GM12891 (cell line): Measurements from ENCODE around the gene COQ6.
"Not testable (repeated sequence)": the region's sequence is repeated elsewhere in the genome, so short reads cannot be mapped to it uniquely, and the experiment has no call there.

ENCODE experiments used
- DNase-seq: peaks from one replicate; pipeline ENCODE4 v3.0.0; 2011; ENCODE audit warnings: low spot score; ENCODE audit not compliant: insufficient read length
- FAIRE-seq: peaks from 2 replicates; lab custom pipeline; 2011; peaks lifted over from hg19 to GRCh38; lab: Jason Lieb, UNC
- PAX5 ChIP-seq: IDR thresholded peaks from 2 replicates; pipeline ENCODE4 v1.6.1; 2011; ENCODE audit warnings: low read length, moderate library complexity, mild to moderate bottlenecking; ENCODE audit not compliant: insufficient read depth, severe bottlenecking
- POLR2A ChIP-seq: IDR thresholded peaks from 2 replicates; pipeline ENCODE4 v1.6.1; 2011; ENCODE audit warnings: low read depth, low read length, control low read depth
- POLR2AphosphoS5 ChIP-seq: IDR thresholded peaks from 2 replicates; pipeline ENCODE4 v1.6.1; 2011; ENCODE audit warnings: low read depth, low read length, control low read depth
- POU2F2 ChIP-seq: IDR thresholded peaks from 2 replicates; pipeline ENCODE4 v1.6.1; 2011; ENCODE audit warnings: low read depth, mild to moderate bottlenecking, control low read depth, low read length, moderate library complexity
- SPI1 ChIP-seq: IDR thresholded peaks from 2 replicates; pipeline ENCODE4 v1.6.1; 2011; ENCODE audit warnings: low read depth, low read length, control low read depth
- TAF1 ChIP-seq: IDR thresholded peaks from 2 replicates; pipeline ENCODE4 v1.6.1; 2011; ENCODE audit warnings: low read depth, low read length, control low read depth

Gene COQ6

GRCh38 chr14:73973497-73973896, 23.4 kb downstream of the COQ6 start:
- no peak for TF ChIP-seq POLR2A
- TF ChIP-seq PAX5: no peak
- no peak for TF ChIP-seq TAF1
- no peak for TF ChIP-seq POLR2AphosphoS5
- TF ChIP-seq POU2F2: no peak
- FAIRE-seq: peak; percentile 43
- DNase-seq: no peak

GRCh38 chr14:73976125-73976524, 26.0 kb downstream of the COQ6 start:
- FAIRE-seq (no peak), DNase-seq (no peak)
- TF ChIP-seq SPI1 (no peak), PAX5 (no peak), POU2F2 (no peak), POLR2A (no peak), TAF1 (no peak), POLR2AphosphoS5 (no peak)

DNA sequence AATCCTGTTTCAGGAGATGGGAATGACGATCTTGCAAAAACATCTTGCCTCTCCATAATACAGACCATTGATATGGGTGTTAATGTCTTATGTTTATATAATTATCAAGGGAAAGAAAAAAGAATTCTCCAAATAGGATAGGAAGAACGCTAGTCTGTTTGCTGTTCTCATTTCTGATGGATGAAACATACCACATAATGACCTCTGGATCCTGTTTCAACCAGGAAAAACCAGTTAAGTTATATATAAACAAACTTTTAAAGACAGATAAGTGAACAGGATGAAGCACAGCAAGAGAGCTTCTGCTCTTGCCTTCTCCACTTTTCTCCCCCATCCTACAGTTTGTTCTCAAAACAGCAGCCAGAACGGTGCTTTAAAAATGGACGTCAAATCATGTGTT, 27.8 kb downstream of the COQ6 start:
- FAIRE-seq (no peak), DNase-seq (no peak)
- TF ChIP-seq PAX5: no peak
- no peak for TF ChIP-seq SPI1
- TF ChIP-seq POU2F2: no peak
- TF ChIP-seq POLR2A: no peak
- no peak for TF ChIP-seq TAF1
- no peak for TF ChIP-seq POLR2AphosphoS5

- FAIRE-seq: no peak
- DNase-seq: no peak
- TF ChIP-seq SPI1 (no peak), PAX5 (no peak), POLR2AphosphoS5 (no peak)
These were observed 38.0 kb downstream of the COQ6 start for GRCh38 chr14:73988065-73988464.

DNA sequence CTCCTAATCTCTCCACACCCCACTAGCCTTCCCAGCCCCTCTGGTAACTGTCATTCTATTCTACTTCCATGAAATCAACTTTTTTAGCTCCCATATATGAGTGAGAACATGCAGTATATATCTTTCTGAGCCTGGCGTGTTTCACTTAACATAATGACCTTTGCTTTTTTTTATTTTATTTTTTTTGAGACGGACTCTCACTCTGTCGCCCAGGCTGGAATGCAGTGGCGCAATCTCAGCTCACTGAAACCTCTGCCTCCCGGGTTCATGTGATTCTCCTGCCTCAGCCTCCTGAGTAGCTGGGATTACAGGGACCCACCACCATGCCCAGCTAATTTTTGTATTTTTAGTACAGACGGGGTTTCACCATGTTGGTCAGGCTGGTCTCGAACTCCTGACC, 38.6 kb downstream of the COQ6 start:
- not testable (repeated sequence) for FAIRE-seq, DNase-seq

DNA sequence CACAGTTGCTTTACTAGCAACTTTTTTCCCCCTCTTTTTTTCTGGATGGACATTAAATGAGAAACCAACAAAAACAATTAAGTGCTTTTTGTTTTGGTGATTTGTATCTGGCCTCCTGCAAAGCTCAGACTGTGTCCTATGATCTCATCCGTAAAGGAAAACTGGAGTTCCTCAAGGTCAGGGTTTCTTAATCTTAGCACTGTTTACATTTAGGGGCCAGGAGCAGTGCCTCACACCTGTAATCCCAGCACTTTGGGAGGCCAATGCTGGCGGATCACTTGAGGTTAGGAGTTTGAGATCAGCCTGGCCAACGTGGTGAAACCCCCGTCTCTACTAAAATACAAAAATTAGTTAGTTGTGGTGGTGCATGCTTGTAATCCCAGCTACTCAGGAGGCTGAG, 41.0 kb downstream of the COQ6 start:
- FAIRE-seq (no peak), DNase-seq (no peak)
- no peak for TF ChIP-seq POU2F2

- not testable (repeated sequence) for FAIRE-seq, DNase-seq
These were observed 44.8 kb downstream of the COQ6 start for GRCh38 chr14:73994926-73995325.

DNA sequence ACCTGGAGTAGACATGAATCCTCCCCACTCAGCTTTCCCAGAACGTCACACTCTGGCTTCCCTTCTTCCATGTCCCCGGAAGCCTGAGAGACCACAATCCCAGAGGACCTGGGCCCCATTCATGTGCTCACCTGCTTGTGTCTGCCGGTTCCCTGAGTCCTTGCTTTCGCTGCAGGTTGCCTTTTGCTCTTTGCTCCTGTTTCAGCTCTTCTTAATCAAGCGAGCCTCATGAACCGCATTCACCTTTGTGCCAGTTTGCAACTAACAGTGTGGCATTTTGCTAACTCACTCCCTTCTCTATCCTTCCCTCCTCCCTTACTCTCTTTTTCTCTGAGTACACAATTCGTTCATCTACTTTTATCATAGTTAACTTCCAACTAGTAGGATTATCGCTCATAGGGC, 45.9 kb downstream of the COQ6 start:
- DNase-seq (no peak), FAIRE-seq (no peak)
- TF ChIP-seq TAF1 (no peak), POLR2A (no peak), SPI1 (no peak), POLR2AphosphoS5 (no peak), PAX5 (no peak), POU2F2 (no peak)

GRCh38 chr14:73996731-73997107, 46.6 kb downstream of the COQ6 start:
- DNase-seq: no peak
- FAIRE-seq: no peak
- TF ChIP-seq SPI1: no peak
- no peak for TF ChIP-seq POU2F2
- TF ChIP-seq POLR2A: no peak
- no peak for TF ChIP-seq TAF1
- no peak for TF ChIP-seq POLR2AphosphoS5
- TF ChIP-seq PAX5: no peak

DNA sequence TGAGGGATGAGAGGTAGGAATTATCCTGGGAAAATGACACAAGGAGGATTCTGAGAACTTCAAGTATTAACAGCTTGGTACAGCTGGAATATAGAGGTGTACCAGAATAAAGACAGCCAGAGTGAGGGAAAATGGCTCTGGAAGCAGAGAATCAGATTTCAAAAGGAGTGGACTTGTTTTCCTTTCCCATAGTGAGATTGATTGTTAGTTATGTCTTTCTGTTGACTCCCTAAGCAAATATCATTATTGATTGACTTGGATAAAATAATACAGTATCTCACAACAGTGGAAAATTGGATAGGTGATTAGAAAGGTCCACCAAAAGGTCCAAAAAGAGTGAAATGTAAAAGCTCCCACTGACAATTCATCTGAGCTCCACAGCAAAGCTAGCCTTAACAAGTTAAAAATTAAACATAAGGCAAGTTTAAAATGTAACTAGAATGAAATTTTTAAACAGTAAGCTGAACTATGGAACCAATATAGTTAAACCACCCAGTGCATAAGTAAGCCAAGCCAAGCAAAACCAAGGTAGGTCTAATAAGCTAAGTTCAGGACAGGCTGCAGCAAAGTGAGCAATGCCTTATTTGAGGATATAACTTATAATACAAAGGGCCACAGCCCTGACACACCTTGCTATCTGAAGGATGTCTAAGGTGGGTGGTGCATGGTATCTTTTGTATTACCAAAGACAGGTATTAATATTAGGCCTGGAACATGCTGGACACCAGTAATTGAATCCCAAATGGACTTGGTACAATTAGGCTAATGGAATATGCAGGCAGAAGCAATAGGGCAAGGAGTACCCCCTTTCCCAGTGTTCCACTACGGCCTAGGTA, 47.2 kb downstream of the COQ6 start:
- DNase-seq (no peak), FAIRE-seq (no peak)
- TF ChIP-seq POLR2AphosphoS5 (no peak), POU2F2 (no peak), SPI1 (no peak)

GRCh38 chr14:73997944-73998447, 47.9 kb downstream of the COQ6 start:
- no peak for DNase-seq
- TF ChIP-seq SPI1: no peak
- TF ChIP-seq TAF1: no peak
- TF ChIP-seq POLR2A: no peak
- TF ChIP-seq PAX5: no peak
- TF ChIP-seq POU2F2: no peak
- no peak for TF ChIP-seq POLR2AphosphoS5
- FAIRE-seq: no peak

DNA sequence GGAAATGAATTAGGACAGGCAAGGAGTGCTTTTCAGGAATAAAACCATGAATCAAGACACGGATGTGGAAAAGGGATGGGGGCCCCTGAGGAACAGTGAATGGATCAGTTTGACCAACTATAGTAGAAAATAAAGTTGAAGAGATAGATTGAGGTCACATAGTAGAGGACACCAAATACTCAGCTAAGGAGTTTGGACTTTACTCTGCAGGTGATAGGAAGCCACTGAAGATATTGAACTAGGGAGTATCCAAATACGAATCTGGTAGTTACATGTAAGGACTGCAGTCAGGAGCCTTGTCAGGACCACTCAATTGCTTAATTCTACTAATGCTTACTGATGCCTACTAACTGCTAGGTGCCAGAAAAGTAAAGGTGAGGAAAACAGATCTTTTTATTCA, 48.6 kb downstream of the COQ6 start:
- TF ChIP-seq PAX5 (no peak), POLR2A (no peak), POU2F2 (no peak), SPI1 (no peak), TAF1 (no peak), POLR2AphosphoS5 (no peak)
- DNase-seq (no peak), FAIRE-seq (no peak)

DNA sequence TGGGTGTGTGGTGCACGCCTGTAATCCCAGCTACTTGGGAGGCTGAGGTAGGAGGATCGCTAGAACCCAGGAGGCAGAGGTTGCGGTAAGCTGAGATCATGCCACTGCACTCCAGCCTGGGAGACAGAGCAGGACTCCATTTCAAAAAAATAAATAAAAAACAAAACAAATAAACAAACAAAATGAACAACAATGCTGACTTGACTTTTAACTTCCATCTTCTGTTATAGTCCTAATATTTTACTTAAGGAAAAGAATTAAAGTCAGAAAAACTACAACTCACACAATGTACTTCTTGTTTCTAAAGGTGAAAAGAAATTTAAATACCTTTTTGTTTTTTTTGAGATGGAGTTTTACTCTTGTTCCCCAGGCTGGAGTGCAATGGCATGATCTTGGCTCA, 55.6 kb downstream of the COQ6 start:
- FAIRE-seq, DNase-seq: not testable (repeated sequence)
